ENCODE data around the gene RNF217.

Gene RNF217

DNA sequence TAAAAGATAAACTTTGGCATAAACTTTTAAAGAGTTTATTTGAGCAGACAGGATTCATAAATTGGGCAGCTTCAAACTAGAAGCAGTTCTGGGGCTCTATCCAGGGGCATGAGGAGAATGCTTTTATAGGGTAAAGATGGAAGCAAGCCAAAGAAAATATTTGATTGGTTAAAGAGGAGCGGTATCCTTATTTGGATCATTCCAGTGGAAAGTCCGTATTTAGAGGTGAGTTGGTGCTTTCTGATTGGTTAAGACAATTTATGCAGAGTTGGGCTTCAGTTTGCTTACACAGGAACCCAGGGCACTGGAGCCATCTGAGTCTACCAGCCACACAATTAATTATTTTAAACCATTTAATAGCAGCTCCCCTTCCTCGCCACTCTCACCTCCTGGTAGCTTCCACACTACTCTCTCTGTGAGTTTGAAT lies 37.9 kb upstream of the RNF217 start:
- H4K20me1 ChIP-seq (ENCODE audit: insufficient read depth, low read length, poor library complexity, severe bottlenecking), result no peaks in the 10 kb centered on the region
- no peaks in the 10 kb centered on the region for H3K4me1 ChIP-seq (ENCODE audit: insufficient read depth, low read length, poor library complexity, severe bottlenecking)
- no peak overlapping the region for H3K4me3 ChIP-seq (ENCODE audit: low read length, poor library complexity, severe bottlenecking)
- no peaks in the 10 kb centered on the region for H3K27me3 ChIP-seq (ENCODE audit: insufficient read depth, low read length, poor library complexity, severe bottlenecking)
- H3K79me2 ChIP-seq (ENCODE audit: insufficient read depth, low read length), result no peaks in the 10 kb centered on the region
- no peaks in the 10 kb centered on the region for H3F3A ChIP-seq (ENCODE audit: low read depth)
- H3K9me3 ChIP-seq (ENCODE audit: insufficient read depth, low read depth, low read length), result no peaks in the 10 kb centered on the region
- H2AFZ ChIP-seq (ENCODE audit: low read length), result no peak overlapping the region
- no peak overlapping the region for H3K4me2 ChIP-seq (ENCODE audit: low read depth, low read length, poor library complexity, severe bottlenecking)
- no peak overlapping the region for H3K9ac ChIP-seq (ENCODE audit: low read depth, low read length, poor library complexity, severe bottlenecking)
- no peaks in the 10 kb centered on the region for H3K9me2 ChIP-seq (replicated peaks; ENCODE audit: low read depth, low read length)
- no peaks in the 10 kb centered on the region for H3K36me3 ChIP-seq (ENCODE audit: insufficient read depth, low read length)
- TF ChIP-seq, protein P1, sequence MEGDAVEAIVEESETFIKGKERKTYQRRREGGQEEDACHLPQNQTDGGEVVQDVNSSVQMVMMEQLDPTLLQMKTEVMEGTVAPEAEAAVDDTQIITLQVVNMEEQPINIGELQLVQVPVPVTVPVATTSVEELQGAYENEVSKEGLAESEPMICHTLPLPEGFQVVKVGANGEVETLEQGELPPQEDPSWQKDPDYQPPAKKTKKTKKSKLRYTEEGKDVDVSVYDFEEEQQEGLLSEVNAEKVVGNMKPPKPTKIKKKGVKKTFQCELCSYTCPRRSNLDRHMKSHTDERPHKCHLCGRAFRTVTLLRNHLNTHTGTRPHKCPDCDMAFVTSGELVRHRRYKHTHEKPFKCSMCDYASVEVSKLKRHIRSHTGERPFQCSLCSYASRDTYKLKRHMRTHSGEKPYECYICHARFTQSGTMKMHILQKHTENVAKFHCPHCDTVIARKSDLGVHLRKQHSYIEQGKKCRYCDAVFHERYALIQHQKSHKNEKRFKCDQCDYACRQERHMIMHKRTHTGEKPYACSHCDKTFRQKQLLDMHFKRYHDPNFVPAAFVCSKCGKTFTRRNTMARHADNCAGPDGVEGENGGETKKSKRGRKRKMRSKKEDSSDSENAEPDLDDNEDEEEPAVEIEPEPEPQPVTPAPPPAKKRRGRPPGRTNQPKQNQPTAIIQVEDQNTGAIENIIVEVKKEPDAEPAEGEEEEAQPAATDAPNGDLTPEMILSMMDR (conservative IDR thresholded peaks at IDR 0.05; ENCODE audit: low read length), result no peak
- TF ChIP-seq EZH2phosphoT487 (IDR thresholded peaks at IDR 0.05; ENCODE audit: borderline replicate concordance), result no peak

DNA sequence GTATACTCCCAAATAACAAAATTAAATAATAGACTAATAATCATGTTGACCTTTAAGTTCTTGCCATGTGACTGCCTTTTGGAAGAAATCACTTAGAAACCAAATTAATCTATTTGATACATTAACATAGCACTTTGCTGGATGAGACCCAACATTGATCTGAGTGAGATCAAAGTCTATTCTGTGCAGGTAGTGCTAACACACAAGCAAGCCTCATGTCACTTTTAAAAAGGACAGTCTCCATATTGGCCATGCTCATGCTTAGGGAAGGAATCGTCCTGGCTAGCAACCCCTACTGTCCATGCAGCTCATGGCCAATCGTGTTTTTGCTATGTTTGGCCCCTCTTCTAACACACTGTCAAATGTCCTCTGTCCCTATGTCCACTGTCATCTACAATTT lies 35.8 kb upstream of the RNF217 start:
- Histone ChIP-seq H3F3A (ENCODE audit: low read depth) (no peaks in the 10 kb centered on the region), H3K79me2 (ENCODE audit: insufficient read depth, low read length) (no peaks in the 10 kb centered on the region), H3K27me3 (ENCODE audit: insufficient read depth, low read length, poor library complexity, severe bottlenecking) (no peaks in the 10 kb centered on the region), H3K4me2 (ENCODE audit: low read depth, low read length, poor library complexity, severe bottlenecking) (no peak overlapping the region), H3K9ac (ENCODE audit: low read depth, low read length, poor library complexity, severe bottlenecking) (no peak overlapping the region), H3K9me2 (replicated peaks; ENCODE audit: low read depth, low read length) (no peaks in the 10 kb centered on the region), H3K9me3 (ENCODE audit: insufficient read depth, low read depth, low read length) (no peaks in the 10 kb centered on the region), H3K4me1 (ENCODE audit: insufficient read depth, low read length, poor library complexity, severe bottlenecking) (no peaks in the 10 kb centered on the region), H2AFZ (ENCODE audit: low read length) (no peak overlapping the region), H3K36me3 (ENCODE audit: insufficient read depth, low read length) (no peaks in the 10 kb centered on the region), H4K20me1 (ENCODE audit: insufficient read depth, low read length, poor library complexity, severe bottlenecking) (no peaks in the 10 kb centered on the region), H3K4me3 (ENCODE audit: low read length, poor library complexity, severe bottlenecking) (no peak overlapping the region)
- TF ChIP-seq, protein P1 (conservative IDR thresholded peaks at IDR 0.05; ENCODE audit: low read length), result no peak
- TF ChIP-seq EZH2phosphoT487 (IDR thresholded peaks at IDR 0.05; ENCODE audit: borderline replicate concordance), result no peak

DNA sequence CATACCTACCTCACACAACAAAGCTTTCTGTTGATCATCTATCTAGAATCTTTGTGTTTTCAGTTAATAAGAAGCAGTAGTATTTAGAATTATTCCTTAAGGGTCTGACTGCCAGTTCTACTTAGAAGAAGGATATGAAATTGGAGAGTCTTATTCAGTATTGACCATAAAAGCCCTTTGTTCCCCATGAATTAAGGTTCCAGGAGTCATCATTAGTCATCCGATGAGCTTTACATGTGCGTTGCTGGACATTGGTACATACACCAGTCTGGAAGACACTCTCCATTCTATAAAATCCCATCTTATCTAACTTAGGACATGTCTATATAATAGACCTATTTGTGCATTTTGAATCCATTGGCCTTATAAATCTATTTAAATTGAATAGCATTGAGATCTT lies 34.4 kb upstream of the RNF217 start:
- Histone ChIP-seq H3K27me3 (ENCODE audit: insufficient read depth, low read length, poor library complexity, severe bottlenecking) (no peaks in the 10 kb centered on the region), H2AFZ (ENCODE audit: low read length) (no peak overlapping the region), H3K9me3 (ENCODE audit: insufficient read depth, low read depth, low read length) (no peaks in the 10 kb centered on the region), H3F3A (ENCODE audit: low read depth) (no peaks in the 10 kb centered on the region), H3K4me3 (ENCODE audit: low read length, poor library complexity, severe bottlenecking) (no peak overlapping the region), H3K4me1 (ENCODE audit: insufficient read depth, low read length, poor library complexity, severe bottlenecking) (no peaks in the 10 kb centered on the region), H3K9ac (ENCODE audit: low read depth, low read length, poor library complexity, severe bottlenecking) (no peak overlapping the region), H3K36me3 (ENCODE audit: insufficient read depth, low read length) (no peaks in the 10 kb centered on the region), H3K79me2 (ENCODE audit: insufficient read depth, low read length) (no peaks in the 10 kb centered on the region), H3K4me2 (ENCODE audit: low read depth, low read length, poor library complexity, severe bottlenecking) (no peak overlapping the region), H3K9me2 (replicated peaks; ENCODE audit: low read depth, low read length) (no peaks in the 10 kb centered on the region), H4K20me1 (ENCODE audit: insufficient read depth, low read length, poor library complexity, severe bottlenecking) (no peaks in the 10 kb centered on the region)
- TF ChIP-seq, protein P1 (conservative IDR thresholded peaks at IDR 0.05; ENCODE audit: low read length), result no peak
- no peak for TF ChIP-seq EZH2phosphoT487 (IDR thresholded peaks at IDR 0.05; ENCODE audit: borderline replicate concordance)

All from Loucy (cell line).